ENCODE data around the gene CCDC181.
A peak's percentile ranks its signal among the peaks of the same experiment; 100 is the strongest.
"Not testable (repeated sequence)": the region's sequence is repeated elsewhere in the genome, so short reads cannot be mapped to it uniquely, and the experiment has no call there.

Gene CCDC181

DNA sequence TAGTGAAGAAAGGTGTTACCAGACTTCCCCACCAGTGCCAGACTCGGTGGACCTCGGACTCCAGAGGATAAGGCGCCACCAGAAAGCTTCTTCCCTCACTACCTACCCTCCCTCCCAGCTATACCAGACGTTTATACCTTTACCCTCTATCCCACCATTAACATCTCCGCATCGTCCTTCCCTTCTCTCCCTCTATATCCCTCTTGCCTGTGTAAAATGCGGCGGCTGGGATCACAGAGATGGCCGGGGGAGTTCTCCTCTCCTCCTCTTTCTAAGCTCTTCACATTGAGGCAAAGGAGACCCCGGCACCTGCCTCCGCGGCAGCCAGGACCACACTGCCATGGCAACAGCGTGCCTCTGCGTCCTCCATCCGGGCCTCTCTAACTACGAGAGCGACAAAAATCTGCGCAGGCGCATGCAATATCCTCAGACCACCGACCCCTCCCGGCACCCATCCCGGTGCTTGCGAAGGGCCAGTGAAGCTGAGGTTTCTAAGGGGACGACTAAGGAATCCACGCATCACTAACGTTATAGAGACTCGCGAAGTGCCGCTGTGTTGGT is at the start of gene CCDC181:
TSS of gene CCDC181 (minus strand) at position 394 of the 561 bp plus-strand sequence. CDS start 2,547 bp downstream, outside the sequence.
- peak; percentile 18 to 33 for DNase-seq (ENCODE audit: low read depth in 1 of 2, low spot score in 1 of 2)

DNA sequence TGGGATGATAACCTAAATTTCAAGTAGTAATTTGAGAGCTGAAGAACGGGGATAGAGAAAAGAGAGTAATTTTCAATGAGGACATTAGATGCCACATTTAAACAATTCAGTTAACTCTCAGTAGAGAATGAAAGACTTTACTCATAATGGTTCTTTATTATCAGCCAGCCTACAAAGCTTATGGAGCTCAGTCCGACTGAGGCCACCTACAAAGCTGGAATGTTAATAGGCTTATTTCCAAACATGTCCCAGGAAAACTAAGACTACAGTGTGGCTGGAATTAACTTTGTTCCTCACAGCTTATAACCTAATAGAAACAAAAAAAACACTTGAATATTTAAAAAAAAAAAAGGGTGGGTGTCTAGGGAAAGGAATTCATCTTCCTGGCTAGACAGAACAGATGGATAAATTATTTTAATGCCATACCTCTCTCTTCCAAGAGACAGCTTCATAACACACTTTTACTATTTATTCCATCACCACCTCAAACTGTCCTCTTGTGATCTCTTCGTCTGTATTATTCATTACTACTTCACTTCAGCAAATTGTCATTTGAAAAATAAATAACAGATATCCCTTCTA is 48.6 kb upstream of the CCDC181 start:
- no peak for DNase-seq (ENCODE audit: low read depth in 1 of 2, low spot score in 1 of 2)

DNA sequence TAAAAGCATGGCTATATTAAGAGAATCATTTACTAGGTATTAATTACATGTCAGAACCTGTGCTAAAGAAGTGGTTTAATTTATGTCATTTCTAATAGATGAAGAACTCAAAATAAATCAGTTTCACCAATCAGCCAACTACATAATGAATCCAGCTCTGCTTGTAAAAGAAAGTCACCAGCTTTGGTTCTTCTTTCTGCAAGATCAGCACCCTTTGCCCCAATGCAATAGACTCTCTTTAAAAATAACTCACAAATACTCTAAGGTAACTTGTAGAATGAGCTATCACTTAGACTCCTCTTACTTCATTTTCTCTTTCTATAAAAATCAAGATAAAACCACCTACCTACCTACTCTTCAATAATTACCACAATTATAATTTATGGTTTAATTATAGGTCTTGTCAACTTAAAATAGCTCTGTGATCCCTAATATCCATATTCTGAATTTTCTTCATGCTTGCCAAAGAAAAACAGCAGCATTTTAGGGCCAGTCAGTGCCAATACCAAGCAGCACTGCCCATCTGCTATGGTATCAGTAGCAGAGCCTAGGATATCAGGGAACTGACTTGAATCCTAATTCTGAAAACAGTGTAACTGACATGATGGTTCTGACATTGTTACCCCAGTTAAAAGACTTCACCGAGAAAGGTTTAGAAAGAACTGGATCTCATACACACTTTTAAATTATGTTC is 47.2 kb upstream of the CCDC181 start:
- DNase-seq (ENCODE audit: low read depth in 1 of 2, low spot score in 1 of 2): no peak

DNA sequence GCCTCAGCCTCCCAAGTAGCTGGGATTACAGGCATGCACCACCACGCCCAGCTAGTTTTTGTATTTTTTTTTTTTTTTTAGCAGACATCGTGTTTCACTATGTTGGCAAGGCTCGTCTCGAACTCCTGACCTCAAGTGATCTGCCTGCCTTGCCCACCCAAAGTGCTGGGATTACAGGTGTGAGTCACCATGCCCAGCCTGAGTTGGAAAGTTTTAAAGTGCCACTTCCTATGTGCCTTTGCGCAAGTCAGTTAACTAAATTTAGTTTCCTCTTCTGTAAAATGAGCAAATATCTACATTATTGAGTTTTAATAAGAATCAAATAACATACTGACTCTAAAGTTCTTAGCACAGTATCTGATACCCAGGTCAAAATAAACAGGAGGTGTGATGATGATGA is 46.1 kb upstream of the CCDC181 start:
- DNase-seq (ENCODE audit: low read depth in 1 of 2, low spot score in 1 of 2): no peak

GRCh38 chr1:169472738-169473137 is 45.5 kb upstream of the CCDC181 start:
- no peak for DNase-seq (ENCODE audit: low read depth in 1 of 2, low spot score in 1 of 2)

GRCh38 chr1:169468982-169469381 is 41.7 kb upstream of the CCDC181 start:
- no peak for DNase-seq (ENCODE audit: low read depth in 1 of 2, low spot score in 1 of 2)

DNA sequence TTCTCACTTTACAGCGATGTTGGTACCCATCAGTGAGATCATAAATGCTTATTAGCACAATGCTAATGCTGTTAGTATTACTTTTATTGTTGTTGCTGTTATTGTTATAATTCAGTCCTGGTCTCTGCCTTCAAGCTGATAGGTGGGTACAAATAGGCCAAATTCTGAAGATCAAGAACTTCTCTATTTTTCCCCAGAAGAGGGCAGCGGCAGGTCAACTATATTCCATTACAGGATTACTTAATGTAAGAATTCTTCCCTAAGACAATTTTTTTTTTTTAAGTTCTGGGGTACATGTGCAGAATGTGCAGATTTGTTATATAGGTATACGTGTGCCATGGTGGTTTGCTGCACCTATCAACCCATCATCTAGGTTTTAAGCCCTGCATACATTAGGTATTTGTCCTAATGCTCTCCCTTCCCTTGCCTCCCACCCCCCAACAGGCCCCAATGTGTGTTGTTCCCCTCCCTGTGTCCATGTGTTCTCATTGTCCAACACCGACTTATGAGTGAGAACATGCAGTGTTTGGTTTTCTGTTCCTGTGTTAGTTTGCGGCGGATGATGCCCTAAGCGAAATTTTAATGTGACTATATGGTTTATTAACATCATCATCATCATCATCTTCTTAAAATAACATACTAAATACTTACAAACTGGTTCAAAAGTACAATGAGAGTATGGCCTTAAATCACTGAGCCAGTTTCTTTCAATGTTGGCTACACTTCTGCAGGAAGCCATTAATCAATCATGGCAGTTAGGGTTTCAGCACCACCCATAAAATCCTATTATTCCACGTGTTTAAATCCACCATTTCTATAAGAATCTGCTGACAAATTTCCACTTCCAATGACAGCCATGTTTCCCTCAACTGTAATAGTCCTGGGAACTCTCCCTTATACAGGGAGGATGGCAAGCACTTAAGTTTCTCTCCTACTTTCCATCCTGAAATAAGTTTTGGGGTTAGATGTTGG is 39.3 kb upstream of the CCDC181 start:
- DNase-seq (ENCODE audit: low read depth in 1 of 2, low spot score in 1 of 2): no peak

- DNase-seq (ENCODE audit: low read depth in 1 of 2, low spot score in 1 of 2): no peak
These were observed 38.0 kb upstream of the CCDC181 start for GRCh38 chr1:169465281-169465680.

DNA sequence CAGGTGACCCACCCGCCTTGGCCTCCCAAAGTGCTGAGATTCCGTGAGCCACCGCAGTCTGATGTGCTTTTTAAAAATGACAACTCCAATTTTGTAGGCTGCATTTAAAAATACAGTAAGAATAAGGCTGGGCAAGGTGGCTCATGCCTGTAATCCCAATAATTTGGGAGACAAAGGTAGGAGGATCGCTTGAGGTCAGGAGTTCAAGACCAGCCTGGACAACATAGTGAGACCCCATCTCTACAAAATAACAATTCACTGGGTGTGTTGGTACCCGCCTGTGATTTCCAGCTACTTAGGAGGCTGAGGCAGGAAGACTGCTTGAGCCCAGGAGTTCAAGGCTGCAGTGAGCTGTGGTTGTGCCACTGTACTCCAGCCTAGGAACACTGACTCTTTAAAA is 35.1 kb upstream of the CCDC181 start:
- DNase-seq (ENCODE audit: low read depth in 1 of 2, low spot score in 1 of 2): no peak

DNA sequence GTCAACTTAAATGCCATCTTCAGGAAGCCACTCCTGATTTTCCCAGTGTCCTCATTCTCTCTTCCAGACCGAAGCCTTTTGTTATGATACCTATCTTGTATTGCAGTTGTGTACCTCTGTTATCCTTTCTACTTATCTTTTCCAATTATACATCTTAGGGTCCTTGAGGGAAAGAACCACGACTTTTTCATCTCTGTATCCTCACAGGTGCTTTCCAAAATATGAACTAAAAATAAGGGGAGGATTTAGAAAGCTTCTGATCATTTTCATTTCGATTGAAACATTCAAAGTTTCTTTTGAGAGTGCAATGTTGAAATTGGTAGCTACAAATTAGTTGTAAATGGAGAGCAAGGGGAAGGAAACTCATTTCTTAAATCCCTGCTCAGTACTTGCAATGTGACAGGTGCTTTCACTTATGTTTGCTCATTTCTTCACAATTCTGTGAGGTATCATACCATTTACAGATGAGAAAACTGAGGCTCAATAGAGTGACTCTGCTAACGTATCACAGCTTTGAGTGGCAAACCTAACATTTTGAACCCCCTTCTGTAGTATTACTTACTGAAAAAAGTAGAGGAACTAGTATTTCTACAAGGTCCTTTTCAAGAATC is 34.2 kb upstream of the CCDC181 start:
- no peak for DNase-seq (ENCODE audit: low read depth in 1 of 2, low spot score in 1 of 2)

DNA sequence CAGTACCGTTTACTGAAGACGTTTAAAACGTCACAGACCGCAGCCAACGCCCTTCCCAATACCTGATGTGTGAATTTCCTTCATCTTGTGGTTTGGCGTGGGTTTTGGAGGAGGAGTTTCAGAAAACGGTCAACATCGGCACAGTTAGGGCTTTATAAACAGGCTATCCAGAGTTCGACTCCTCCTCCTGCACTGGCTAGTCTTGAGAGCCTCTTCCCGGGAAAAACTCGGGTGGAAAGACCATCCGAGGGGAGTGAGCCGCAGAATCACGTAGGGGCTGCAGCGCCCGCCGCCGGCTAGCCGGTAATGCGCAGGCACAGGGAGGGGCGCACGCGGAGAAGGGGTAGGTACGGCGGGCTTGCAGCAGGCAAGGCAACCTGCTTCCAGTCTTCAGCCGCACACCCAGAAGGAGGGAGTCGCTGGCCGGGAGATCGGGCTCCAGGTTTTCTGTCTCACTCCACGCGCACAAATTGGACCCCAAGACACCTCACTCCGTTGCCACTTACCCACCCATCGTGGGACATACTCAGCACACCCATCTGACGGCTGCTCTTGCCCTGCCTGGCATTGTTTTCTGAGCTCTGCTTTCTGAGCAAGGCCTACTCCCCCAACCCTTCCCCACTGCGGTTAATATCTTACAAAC is 33.0 kb upstream of the CCDC181 start:
- peak in 1 of 2 donors; percentile 11 for DNase-seq (ENCODE audit: low read depth in 1 of 2, low spot score in 1 of 2)

DNA sequence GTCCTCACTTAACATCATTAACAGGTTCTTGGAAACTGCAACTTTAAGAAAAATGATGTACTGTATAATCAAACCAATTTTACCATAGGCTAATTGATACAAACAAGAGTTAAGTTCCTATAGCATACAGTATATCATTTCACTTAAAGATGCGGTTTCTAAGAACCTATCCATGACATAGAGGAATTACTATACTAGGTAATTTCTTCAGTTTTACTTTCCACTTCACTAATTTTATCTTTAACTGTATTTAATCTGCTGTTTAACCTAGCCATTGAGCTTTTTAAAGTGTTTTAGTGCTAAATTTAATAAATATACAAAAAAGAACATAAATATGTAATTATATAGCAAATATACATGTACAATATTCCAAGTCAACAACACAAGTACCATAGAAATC is 30.2 kb upstream of the CCDC181 start:
- DNase-seq (ENCODE audit: low read depth in 1 of 2, low spot score in 1 of 2): no peak

DNA sequence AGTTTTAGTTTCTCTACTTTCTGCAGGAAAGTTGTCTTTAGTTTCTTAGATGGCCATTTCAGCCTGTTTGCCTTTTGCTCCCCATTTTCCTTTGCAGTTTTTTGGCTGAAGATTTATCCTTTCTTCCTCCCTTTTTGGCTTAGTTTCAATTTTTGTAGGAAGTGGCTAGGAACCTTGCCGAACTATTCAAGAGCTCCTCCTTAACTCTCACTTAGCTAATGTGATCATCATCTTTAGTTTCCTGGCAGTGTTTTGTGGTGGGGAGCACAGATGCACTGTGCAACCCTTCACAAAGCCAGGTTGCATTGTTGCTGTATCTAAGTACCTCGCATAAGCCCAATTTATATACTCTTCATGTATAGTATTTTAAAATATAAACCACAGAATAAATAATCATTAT is 28.8 kb upstream of the CCDC181 start:
- DNase-seq (ENCODE audit: low read depth in 1 of 2, low spot score in 1 of 2): no peak

DNA sequence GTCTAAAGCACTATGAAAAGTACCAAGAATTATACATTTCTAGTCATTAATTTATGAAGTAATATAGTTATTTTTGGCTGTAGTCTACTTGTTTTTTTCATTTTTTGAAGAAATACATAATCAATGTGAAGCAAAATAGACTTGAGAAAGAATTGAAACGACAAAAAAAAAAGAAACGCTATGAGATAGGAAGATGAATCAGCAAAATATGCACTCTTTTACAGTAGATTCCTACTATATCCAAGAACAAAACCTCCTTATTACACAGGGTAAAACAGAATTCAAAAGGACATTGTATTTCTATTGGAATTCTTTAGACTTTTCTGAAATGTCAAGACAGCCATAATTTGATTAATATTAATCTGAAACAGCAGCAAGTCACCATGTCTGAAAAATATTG is 25.6 kb upstream of the CCDC181 start:
- DNase-seq (ENCODE audit: low read depth in 1 of 2, low spot score in 1 of 2): no peak

GRCh38 chr1:169451218-169451824 is 24.0 kb upstream of the CCDC181 start:
- no peak for DNase-seq (ENCODE audit: low read depth in 1 of 2, low spot score in 1 of 2)

- DNase-seq (ENCODE audit: low read depth in 1 of 2, low spot score in 1 of 2): no peak
These were observed 16.6 kb upstream of the CCDC181 start for GRCh38 chr1:169443923-169444322.

DNA sequence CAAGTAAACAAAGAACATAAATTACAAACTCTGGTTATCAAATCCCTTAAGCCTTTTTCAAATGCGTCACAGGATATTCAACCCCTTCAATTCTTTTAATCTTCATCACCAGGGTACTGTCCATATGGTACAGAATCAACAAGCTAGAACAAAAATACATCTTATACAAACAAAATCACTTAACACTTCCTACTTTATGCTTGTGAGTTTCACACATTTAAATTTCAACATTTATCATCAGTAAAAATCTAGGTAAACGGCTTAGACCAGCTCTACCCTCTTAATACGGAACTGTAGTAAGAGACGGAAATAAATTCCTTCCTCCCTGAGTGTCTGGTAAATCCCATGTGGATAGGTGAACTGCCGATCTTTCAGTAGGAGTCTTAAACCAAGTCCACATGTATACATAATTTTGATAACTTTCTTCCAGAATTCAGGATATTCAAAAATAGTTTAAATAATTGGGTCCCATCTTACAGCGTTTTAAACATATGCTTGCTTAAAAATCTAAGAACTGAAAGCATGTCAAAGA is 1.0 kb downstream of the CCDC181 start:
- DNase-seq (ENCODE audit: low read depth in 1 of 2, low spot score in 1 of 2): no peak

DNA sequence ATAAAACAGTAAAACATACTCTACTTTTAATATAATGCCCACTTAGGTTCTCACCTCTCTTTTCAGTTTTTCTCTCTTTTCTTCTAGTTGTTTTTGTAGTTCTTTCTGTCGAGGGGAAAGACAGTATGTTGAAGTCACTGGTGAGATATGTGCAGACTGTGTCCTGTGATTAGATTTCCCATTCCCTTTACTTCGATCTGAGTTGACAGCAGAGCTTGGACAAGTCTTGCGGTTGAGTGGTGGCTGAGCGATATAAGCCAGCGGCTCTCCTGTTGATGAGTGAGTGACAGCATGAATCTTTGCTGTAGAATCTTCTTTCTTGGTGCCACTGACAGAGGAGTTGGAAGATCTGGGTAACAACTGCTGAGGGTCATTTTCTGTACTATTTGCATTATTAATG is 6.0 kb downstream of the CCDC181 start:
- DNase-seq (ENCODE audit: low read depth in 1 of 2, low spot score in 1 of 2): no peak

DNA sequence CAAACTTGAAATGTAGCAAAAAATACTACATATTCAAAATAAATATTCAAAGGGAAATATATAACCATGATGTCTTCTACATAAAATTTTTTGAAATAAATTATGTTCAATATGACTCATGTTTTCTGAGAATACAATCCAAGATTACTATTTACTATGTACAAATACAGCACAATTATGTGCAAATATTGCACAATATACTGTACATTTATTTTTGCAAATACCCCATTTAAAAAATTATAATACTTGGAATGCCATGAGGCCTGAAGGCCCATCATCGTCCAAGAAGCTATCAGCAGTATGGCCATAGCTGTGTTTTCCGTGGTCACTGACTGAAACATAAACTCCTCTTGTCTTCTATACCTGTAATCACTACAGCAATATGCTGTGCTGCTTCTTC is 12.3 kb downstream of the CCDC181 start:
- DNase-seq (ENCODE audit: low read depth in 1 of 2, low spot score in 1 of 2): no peak

- not testable (repeated sequence) for DNase-seq (ENCODE audit: low read depth in 1 of 2, low spot score in 1 of 2)
These were observed 18.9 kb downstream of the CCDC181 start for GRCh38 chr1:169408340-169408739.
